ENCODE results near the gene TLCD2.
"Not testable (repeated sequence)": the region's sequence is repeated elsewhere in the genome, so short reads cannot be mapped to it uniquely, and the experiment has no call there.

Gene TLCD2

DNA sequence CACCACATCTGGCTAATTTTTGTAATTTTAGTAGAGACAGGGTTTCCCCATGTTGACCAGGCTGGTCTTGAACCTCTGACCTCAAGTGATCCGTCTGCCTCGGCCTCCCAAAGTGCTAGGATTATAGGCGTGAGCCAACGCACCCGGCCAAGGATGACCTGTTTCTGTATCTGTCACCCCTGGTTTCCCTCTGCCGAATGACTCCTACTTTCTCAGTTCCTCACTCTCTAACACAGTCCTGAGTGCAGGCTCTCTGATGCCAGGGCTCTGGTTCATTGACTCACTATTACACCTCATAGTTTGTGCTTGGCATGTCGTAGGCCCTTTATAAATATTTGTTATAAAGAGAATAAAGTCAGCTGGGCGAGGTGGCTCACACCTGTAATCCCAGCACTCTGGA lies 14.8 kb downstream of the TLCD2 start:
- no peak overlapping the region for H3K4ac ChIP-seq (ENCODE audit: low read depth, low read length)
- no peak overlapping the region for H3K4me2 ChIP-seq (ENCODE audit: low read length)
- H2BK12ac ChIP-seq (ENCODE audit: low read length): no peak overlapping the region
- H2AFZ ChIP-seq (ENCODE audit: insufficient read depth, low read length, poor library complexity): no peak overlapping the region
- H3K79me1 ChIP-seq (ENCODE audit: low read length): no peaks in the 10 kb centered on the region
- no peaks in the 10 kb centered on the region for H3K79me2 ChIP-seq (ENCODE audit: control insufficient read depth, insufficient read depth, low read length, poor library complexity)
- no peaks in the 10 kb centered on the region for H3K4me1 ChIP-seq (ENCODE audit: control insufficient read depth in 1 of 2, insufficient read depth in 2 of 2, low read length in 2 of 2)
- H4K91ac ChIP-seq (ENCODE audit: low read depth, low read length): no peak overlapping the region
- H2AK5ac ChIP-seq (ENCODE audit: low read length): no peak overlapping the region
- H3K14ac ChIP-seq (ENCODE audit: low read length): no peak overlapping the region
- no peak overlapping the region for H4K12ac ChIP-seq (ENCODE audit: low read depth, low read length)
- no peak overlapping the region for H3K18ac ChIP-seq (ENCODE audit: low read length)
- H4K8ac ChIP-seq (ENCODE audit: low read depth, low read length): no peak overlapping the region
- no peak for DNase-seq
- H3K4me3 ChIP-seq (ENCODE audit: low read depth, low read length): no peak overlapping the region
- no peak overlapping the region for H3K23ac ChIP-seq (ENCODE audit: low read length)
- H3K27me3 ChIP-seq (ENCODE audit: insufficient read depth, low read length): no peaks in the 10 kb centered on the region
- H3K36me3 ChIP-seq (ENCODE audit: control insufficient read depth in 1 of 2, insufficient read depth in 2 of 2, low read length in 2 of 2): no peaks in the 10 kb centered on the region
- H3K9me3 ChIP-seq (ENCODE audit: insufficient read depth, low read depth, low read length): peaks cover 3% of the 10 kb centered on the region
- H3K27ac ChIP-seq (ENCODE audit: low read depth, low read length): no peak overlapping the region
- no peak overlapping the region for H2BK120ac ChIP-seq (ENCODE audit: insufficient read depth, low read length, poor library complexity)
- no peak overlapping the region for H3K9ac ChIP-seq (ENCODE audit: low read length)
- WGBS (ENCODE audit: extremely low coverage, insufficient coverage, insufficient read length): no CpG with 5 or more reads among the region's 8 CpGs
- H2BK5ac ChIP-seq (ENCODE audit: low read depth, low read length, poor library complexity): no peak overlapping the region

GRCh38 chr17:1693339-1693738 lies 16.8 kb downstream of the TLCD2 start:
- Histone ChIP-seq H4K8ac (ENCODE audit: low read depth, low read length) (no peak overlapping the region), H3K4ac (ENCODE audit: low read depth, low read length) (no peak overlapping the region), H3K79me1 (ENCODE audit: low read length) (no peaks in the 10 kb centered on the region), H3K18ac (ENCODE audit: low read length) (no peak overlapping the region), H2AK5ac (ENCODE audit: low read length) (no peak overlapping the region), H3K9ac (ENCODE audit: low read length) (no peak overlapping the region), H3K4me2 (ENCODE audit: low read length) (no peak overlapping the region), H2BK12ac (ENCODE audit: low read length) (no peak overlapping the region), H2AFZ (ENCODE audit: insufficient read depth, low read length, poor library complexity) (no peak overlapping the region), H4K91ac (ENCODE audit: low read depth, low read length) (no peak overlapping the region), H3K27me3 (ENCODE audit: insufficient read depth, low read length) (no peaks in the 10 kb centered on the region), H2BK120ac (ENCODE audit: insufficient read depth, low read length, poor library complexity) (no peak overlapping the region), H4K12ac (ENCODE audit: low read depth, low read length) (no peak overlapping the region), H3K9me3 (ENCODE audit: insufficient read depth, low read depth, low read length) (peaks cover 3% of the 10 kb centered on the region), H3K27ac (ENCODE audit: low read depth, low read length) (no peak overlapping the region), H3K14ac (ENCODE audit: low read length) (no peak overlapping the region), H3K36me3 (ENCODE audit: control insufficient read depth in 1 of 2, insufficient read depth in 2 of 2, low read length in 2 of 2) (no peaks in the 10 kb centered on the region), H3K4me1 (ENCODE audit: control insufficient read depth in 1 of 2, insufficient read depth in 2 of 2, low read length in 2 of 2) (no peaks in the 10 kb centered on the region), H3K79me2 (ENCODE audit: control insufficient read depth, insufficient read depth, low read length, poor library complexity) (no peaks in the 10 kb centered on the region), H3K23ac (ENCODE audit: low read length) (no peak overlapping the region), H3K4me3 (ENCODE audit: low read depth, low read length) (no peak overlapping the region), H2BK5ac (ENCODE audit: low read depth, low read length, poor library complexity) (no peak overlapping the region)
- WGBS (ENCODE audit: extremely low coverage, insufficient coverage, insufficient read length): no CpG with 5 or more reads among the region's 7 CpGs
- DNase-seq: no peak

GRCh38 chr17:1690544-1691221 lies 19.5 kb downstream of the TLCD2 start:
- Histone ChIP-seq H3K36me3 (ENCODE audit: control insufficient read depth in 1 of 2, insufficient read depth in 2 of 2, low read length in 2 of 2) (no peaks in the 10 kb centered on the region), H3K4me1 (ENCODE audit: control insufficient read depth in 1 of 2, insufficient read depth in 2 of 2, low read length in 2 of 2) (no peaks in the 10 kb centered on the region), H3K4me3 (ENCODE audit: low read depth, low read length) (no peak overlapping the region), H3K23ac (ENCODE audit: low read length) (no peak overlapping the region), H3K4ac (ENCODE audit: low read depth, low read length) (no peak overlapping the region), H2BK5ac (ENCODE audit: low read depth, low read length, poor library complexity) (no peak overlapping the region), H3K79me2 (ENCODE audit: control insufficient read depth, insufficient read depth, low read length, poor library complexity) (no peaks in the 10 kb centered on the region), H2AK5ac (ENCODE audit: low read length) (no peak overlapping the region), H4K12ac (ENCODE audit: low read depth, low read length) (no peak overlapping the region), H3K27ac (ENCODE audit: low read depth, low read length) (no peak overlapping the region), H3K14ac (ENCODE audit: low read length) (no peak overlapping the region), H3K9me3 (ENCODE audit: insufficient read depth, low read depth, low read length) (peaks cover 3% of the 10 kb centered on the region), H3K4me2 (ENCODE audit: low read length) (no peak overlapping the region), H2AFZ (ENCODE audit: insufficient read depth, low read length, poor library complexity) (no peak overlapping the region), H2BK120ac (ENCODE audit: insufficient read depth, low read length, poor library complexity) (no peak overlapping the region), H3K27me3 (ENCODE audit: insufficient read depth, low read length) (no peaks in the 10 kb centered on the region), H4K8ac (ENCODE audit: low read depth, low read length) (no peak overlapping the region), H3K18ac (ENCODE audit: low read length) (no peak overlapping the region), H3K9ac (ENCODE audit: low read length) (no peak overlapping the region), H3K79me1 (ENCODE audit: low read length) (no peaks in the 10 kb centered on the region), H2BK12ac (ENCODE audit: low read length) (no peak overlapping the region), H4K91ac (ENCODE audit: low read depth, low read length) (no peak overlapping the region)
- DNase-seq: no peak
- WGBS (ENCODE audit: extremely low coverage, insufficient coverage, insufficient read length): no CpG with 5 or more reads among the region's 8 CpGs

GRCh38 chr17:1688405-1688804 lies 21.8 kb downstream of the TLCD2 start:
- not testable (repeated sequence) for H3K4me2 ChIP-seq (ENCODE audit: low read length); DNase-seq; H3K4ac ChIP-seq (ENCODE audit: low read depth, low read length); H3K27ac ChIP-seq (ENCODE audit: low read depth, low read length); H3K9me3 ChIP-seq (ENCODE audit: insufficient read depth, low read depth, low read length); H3K9ac ChIP-seq (ENCODE audit: low read length); H3K14ac ChIP-seq (ENCODE audit: low read length); H2BK12ac ChIP-seq (ENCODE audit: low read length); H2BK120ac ChIP-seq (ENCODE audit: insufficient read depth, low read length, poor library complexity); H2AFZ ChIP-seq (ENCODE audit: insufficient read depth, low read length, poor library complexity); H3K27me3 ChIP-seq (ENCODE audit: insufficient read depth, low read length); H3K4me1 ChIP-seq (ENCODE audit: control insufficient read depth in 1 of 2, insufficient read depth in 2 of 2, low read length in 2 of 2); H3K18ac ChIP-seq (ENCODE audit: low read length); H3K79me2 ChIP-seq (ENCODE audit: control insufficient read depth, insufficient read depth, low read length, poor library complexity); H4K12ac ChIP-seq (ENCODE audit: low read depth, low read length); H4K8ac ChIP-seq (ENCODE audit: low read depth, low read length); H3K4me3 ChIP-seq (ENCODE audit: low read depth, low read length); H3K36me3 ChIP-seq (ENCODE audit: control insufficient read depth in 1 of 2, insufficient read depth in 2 of 2, low read length in 2 of 2); H4K91ac ChIP-seq (ENCODE audit: low read depth, low read length); H2AK5ac ChIP-seq (ENCODE audit: low read length); H2BK5ac ChIP-seq (ENCODE audit: low read depth, low read length, poor library complexity); H3K79me1 ChIP-seq (ENCODE audit: low read length); H3K23ac ChIP-seq (ENCODE audit: low read length)
- no CpG with 5 or more reads among the region's 6 CpGs for WGBS (ENCODE audit: extremely low coverage, insufficient coverage, insufficient read length)
